Dedifferentiated amniotic fluid mesenchymal stem cell (primary cell): ENCODE results near the gene GADL1.

ENCODE experiments used
- DNase-seq: peaks from one replicate; pipeline ENCODE4 v3.0.0-alpha.2; 2016; ENCODE audit errors: extremely low spot score

GADL1 gene, protein sequence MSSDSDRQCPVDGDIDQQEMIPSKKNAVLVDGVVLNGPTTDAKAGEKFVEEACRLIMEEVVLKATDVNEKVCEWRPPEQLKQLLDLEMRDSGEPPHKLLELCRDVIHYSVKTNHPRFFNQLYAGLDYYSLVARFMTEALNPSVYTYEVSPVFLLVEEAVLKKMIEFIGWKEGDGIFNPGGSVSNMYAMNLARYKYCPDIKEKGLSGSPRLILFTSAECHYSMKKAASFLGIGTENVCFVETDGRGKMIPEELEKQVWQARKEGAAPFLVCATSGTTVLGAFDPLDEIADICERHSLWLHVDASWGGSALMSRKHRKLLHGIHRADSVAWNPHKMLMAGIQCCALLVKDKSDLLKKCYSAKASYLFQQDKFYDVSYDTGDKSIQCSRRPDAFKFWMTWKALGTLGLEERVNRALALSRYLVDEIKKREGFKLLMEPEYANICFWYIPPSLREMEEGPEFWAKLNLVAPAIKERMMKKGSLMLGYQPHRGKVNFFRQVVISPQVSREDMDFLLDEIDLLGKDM

DNA sequence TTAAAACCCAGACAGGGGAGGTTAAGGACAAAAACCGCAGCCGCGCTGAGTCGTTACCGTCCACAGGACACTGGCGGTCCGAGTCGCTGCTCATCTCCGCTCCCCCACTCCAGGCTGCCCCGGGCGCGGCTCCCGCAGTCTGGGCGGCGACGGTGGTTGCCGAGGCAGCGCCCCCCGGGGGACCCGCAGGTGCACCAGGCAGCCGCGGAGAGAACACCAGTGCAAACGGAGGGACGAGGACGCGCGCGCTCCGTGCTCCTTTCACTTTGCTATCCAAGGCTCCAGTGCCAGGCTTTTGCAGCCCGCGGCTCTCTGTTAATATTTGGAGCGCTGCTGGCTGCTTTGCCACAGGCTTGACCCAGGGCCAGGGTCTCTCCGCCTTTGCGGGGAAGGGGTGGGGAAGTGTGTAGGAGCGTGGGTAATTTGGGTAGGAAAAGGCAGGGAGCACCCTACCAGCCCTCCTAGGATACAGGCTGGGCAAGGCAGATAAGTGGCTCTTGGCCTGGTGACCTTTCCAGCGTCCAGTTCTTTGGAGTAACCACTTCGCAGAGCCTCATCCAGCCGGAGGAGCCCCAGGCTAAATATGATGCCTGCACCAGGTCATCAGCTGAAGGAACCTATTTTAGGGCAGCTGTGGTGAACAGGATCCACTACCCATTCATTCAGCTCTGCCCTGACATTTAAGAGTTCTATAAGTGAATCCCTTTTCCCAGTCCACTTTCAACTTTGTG is at the start of gene GADL1:
Gene GADL1 (minus strand): TSS at position 141 of the 731 bp plus-strand sequence. CDS start 47 bp downstream, at position 94.
- no peak for DNase-seq

- DNase-seq: no peak
Measured at GRCh38 chr3:30944124-30944523, 49.7 kb upstream of the GADL1 start.

- no peak for DNase-seq
Measured at GRCh38 chr3:30943206-30943605, 48.7 kb upstream of the GADL1 start.

DNA sequence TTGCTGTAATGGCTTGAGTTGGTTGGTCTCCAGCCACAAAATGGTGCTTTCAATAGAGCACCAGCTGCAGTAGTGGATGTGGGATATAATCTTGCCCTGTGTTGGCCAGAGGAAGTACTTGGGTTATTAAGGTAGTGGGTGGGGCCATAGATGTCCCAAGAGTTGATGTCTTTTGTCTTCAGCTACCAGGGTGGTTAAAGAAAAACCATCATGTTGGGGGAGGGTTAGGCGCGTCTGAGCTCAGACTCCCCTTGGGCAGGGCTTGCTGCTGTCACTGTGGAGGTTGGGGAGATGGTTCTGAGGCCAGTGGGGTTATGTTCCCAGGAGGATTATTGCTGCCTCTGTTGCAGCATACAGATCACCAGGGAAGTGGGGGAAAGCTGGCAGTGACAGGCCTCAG is 46.9 kb upstream of the GADL1 start:
- no peak for DNase-seq

GRCh38 chr3:30940740-30941139 is 46.3 kb upstream of the GADL1 start:
- no peak for DNase-seq

DNA sequence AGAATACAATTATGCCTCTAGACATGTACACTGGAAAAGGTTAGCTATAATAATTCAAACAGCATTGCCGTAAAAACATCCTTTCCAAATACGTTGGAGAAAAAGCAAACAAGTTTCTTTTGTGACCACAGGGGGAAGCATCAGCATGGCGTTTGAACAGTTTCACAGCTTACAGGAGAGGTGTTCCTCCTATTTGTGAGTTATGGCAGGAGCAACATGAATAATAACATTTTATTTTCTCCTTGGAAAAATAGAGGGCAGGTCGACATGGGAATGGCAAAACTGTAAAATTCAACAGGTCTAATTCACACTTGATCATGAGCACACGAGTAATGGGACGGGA is 39.7 kb upstream of the GADL1 start:
- peak; percentile 40 for DNase-seq

GRCh38 chr3:30933478-30934207 is 39.2 kb upstream of the GADL1 start:
- DNase-seq: no peak

GRCh38 chr3:30932513-30933098 is 38.1 kb upstream of the GADL1 start:
- DNase-seq: no peak

GRCh38 chr3:30924763-30925162 is 30.3 kb upstream of the GADL1 start:
- peak; percentile 36 for DNase-seq

DNA sequence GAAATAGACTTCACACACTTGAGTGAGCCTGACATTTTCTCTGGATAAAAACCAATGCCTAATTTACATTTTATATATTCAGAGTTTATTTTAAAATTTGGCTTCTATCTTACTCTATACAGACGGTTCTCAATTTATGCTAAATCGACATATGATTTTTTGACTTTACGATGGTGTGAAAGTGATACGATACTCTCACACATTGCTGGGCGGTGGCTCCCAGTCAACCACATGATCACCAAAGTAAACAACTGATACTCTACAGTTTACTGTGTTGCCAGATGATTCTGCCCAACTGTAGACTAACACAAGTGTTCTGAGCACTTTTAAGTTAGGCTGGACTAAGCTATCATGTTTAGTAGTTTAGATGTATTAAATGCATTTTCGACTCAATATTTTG is 25.1 kb upstream of the GADL1 start:
- DNase-seq: no peak

GRCh38 chr3:30918761-30919160 is 24.3 kb upstream of the GADL1 start:
- DNase-seq: no peak

DNA sequence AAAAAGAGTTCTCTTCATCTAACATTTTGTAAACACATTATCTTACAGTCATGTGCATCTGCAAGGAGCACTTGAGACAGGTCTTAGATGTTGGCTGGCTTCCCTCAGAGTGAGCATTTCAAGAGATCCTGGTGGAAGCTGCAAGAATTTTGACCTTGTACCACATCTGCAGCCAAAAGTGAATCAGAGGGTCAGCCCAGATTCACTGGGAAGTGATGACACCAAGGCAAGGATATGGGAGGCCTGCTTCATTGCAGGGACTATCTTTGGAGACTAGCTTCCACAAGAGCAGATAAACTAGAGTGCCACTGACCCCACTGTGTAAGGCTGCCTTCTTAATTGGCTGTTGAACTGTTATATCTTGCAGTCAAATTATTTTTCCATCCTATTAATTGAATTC is 21.3 kb upstream of the GADL1 start:
- no peak for DNase-seq

GRCh38 chr3:30914696-30915095 is 20.2 kb upstream of the GADL1 start:
- no peak for DNase-seq

GRCh38 chr3:30913176-30913575 is 18.7 kb upstream of the GADL1 start:
- DNase-seq: no peak

- DNase-seq: no peak
Measured at GRCh38 chr3:30912301-30912700, 17.8 kb upstream of the GADL1 start.

GRCh38 chr3:30908456-30909037 is 14.1 kb upstream of the GADL1 start:
- DNase-seq: no peak

- no peak for DNase-seq
Measured at GRCh38 chr3:30904996-30905395, 10.5 kb upstream of the GADL1 start.

- DNase-seq: no peak
Measured at GRCh38 chr3:30895329-30895728, 868 bp upstream of the GADL1 start.

DNA sequence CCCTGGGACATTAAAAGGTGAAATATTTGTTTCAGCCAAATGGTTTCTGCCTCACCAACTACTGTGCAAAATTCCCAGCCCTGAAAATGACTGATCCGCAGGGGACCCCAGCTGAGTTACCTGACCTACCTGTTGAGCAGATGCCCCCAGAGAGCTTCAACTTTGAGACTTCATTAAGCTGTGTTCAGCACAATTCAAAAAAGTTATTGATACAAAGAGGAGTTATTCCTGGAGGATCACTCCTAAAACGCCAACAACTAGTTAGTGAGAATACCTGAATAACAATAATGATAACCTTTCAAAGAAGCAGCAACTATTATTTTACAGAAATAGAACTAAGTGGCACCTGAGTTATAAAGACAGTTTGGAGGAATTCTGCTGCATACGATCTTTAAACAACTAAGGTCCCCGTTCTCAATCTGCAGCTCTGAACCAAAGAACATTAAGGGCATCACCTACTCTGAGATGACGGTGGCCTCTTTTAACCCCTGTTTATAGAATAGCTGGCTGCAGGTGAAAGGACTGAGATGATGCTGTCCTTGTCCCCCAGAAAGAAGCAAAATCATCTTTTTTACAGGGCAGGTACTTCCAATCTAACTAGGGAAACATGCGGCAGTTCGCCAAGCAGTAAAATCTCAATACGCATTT is 659 bp downstream of the GADL1 start:
- no peak for DNase-seq

DNA sequence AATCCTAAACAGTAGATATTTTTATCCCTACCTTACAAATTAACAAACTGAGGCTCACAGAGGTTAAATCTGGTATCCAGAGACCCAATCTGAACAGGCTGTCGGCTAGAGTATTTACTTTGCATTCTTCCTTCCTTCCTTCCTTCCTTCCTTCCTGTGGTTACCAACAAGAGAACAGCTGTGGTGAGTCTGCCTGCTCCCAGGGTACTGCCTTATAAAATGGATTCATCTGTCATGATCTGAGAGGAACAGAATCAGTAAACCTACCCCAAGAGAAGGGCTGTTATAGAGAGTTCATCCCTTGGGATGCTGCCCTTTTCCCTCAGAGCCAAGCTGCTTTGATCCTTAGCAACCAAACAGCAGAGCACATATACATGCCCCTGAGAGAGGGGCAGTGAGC is 3.6 kb downstream of the GADL1 start:
- DNase-seq: no peak

DNA sequence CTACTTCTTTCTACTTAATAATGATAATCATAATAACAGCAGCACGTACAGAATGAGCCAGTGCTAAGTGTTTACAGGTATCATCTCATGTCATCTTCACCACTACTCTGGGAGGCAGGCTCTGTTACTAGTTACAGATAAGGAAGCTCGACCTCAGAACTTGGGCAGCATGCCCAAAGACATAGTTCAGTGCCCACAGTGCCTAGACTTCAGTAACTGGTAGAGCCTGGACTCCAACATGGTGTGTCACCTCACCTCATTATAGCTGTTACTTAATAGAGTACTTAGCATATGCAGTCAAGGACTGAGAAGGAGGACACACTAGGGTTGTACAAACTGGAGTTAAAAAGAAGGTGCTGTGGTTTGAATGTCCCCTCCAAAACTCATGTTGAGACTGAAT is 7.6 kb downstream of the GADL1 start:
- DNase-seq: no peak
